Subcutaneous adipose tissue (tissue), 4 donors: ENCODE data around the gene GCK. TPM values are rescaled to one million over a fixed set of nuclear protein-coding genes. Genes with fewer than 3 reads are reported as not detected.

ENCODE experiments used
- CTCF ChIP-seq: fragments of 450-650 bp; IDR thresholded peaks from one replicate; pipeline ENCODE4 v1.5.1; 2016; ENCODE audit warnings: low read depth, mild to moderate bottlenecking, control low read depth, antibody characterized with exemption, moderate library complexity
- total RNA-seq, 4 donors: library from RNA; depleted of rRNA; stranded (reverse); fragments of >200 nt; gene quantifications; one replicate each; pipeline ENCODE4 v1.1.0, GENCODE V29; 2016

Gene GCK
- total RNA-seq, 4 donors from 2014 or later: 0.22 to 8.1 (median 0.85) TPM; not detected in 1

DNA sequence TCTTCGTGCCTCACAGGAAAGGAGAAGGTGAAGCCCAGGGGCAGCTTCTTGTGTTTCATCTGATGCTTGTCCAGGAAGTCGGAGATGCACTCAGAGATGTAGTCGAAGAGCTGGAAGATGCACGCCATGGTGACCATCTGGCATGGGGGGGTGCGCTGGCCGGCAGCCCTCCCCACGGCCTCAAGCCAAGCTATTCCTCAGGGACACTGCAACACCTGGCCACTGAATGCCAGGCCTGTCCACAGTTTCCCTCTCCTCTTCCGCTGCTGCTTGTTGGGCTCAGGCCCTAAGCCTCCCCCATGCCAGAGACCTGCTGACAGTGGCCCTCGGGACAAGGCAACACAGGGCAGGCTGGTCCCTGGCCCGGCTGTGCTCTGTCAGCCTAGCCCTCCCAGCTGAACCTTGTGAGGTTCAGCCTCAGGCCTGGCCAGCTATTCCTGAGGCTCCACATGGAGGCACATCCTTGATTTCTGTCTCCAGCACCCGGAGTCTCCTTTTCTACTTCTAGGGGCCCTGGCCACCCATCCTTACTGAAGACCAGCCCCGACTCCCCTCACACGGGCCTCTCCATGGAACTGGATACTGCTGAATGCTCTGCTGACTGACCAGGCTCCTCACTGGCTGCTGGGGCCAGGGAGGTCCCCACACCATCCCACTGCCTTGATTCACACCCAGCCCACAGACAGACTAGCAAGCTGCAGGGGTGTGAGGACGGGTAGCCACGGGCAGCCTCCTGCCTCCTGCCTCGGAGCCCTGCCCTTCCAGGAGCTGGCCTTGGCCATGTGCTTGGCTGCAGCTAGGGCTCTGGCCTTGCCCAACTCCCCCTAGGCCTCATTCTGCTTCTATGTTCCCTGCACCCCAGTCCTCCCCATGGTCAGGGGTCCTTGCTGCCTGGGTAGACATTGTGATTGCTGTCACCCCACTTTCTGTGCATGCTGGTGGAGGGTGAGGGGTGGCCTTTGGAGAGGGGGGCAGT lies 38.0 kb downstream of the GCK start:
- TF ChIP-seq CTCF: no peak

DNA sequence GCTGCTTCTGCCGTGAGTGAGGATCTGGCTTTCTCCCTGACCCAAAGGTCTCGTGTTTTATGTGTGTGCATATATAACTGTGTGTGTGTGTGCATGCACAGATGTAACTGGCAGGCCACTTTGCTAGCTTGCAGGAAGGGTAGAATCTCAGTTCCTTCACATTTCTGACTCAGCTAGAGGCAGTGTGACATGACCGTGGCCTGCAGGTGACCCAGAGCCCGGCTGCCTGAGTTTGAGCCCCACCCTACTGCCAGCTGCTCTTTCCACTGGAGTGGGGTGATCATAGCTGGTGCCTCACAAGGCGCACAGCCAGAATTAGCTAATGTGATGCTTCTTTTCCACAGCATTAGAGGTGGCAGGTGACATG lies 38.8 kb downstream of the GCK start:
- no peak for TF ChIP-seq CTCF

- TF ChIP-seq CTCF: no peak
Measured at GRCh38 chr7:44149571-44150465, 39.4 kb downstream of the GCK start.

DNA sequence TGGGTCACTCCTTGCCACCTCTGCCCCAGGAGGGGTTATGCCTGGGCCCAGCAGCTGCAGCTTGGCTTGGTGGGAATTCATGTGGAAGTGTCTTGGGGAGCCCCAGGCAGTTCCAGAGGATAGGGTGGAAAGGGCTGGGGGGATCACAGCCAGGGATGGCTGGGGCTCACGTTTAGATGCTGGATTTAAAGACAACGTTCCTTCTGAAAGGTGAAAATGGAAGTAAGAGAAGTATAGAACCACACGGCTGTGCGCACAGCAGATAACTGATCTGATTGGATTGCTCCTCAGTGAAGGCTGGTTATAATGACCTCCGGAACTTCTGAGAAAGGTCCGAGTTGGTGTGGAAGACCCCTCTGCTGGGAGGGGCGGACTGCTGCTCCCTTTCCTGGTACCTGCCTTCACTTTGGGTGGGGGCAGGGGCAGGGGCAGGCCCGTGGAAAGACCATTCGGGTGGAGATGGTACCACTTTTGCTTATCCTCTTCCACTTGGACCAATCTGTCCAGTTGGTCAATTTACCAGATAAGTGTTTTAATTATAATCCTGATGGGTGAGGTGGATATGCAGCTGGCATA lies 40.2 kb downstream of the GCK start:
- no peak for TF ChIP-seq CTCF

GRCh38 chr7:44148166-44148565 lies 41.1 kb downstream of the GCK start:
- no peak for TF ChIP-seq CTCF

- TF ChIP-seq CTCF: no peak
Measured at GRCh38 chr7:44147026-44147991, 41.9 kb downstream of the GCK start.
